ENCODE measurements around the gene LTBP3.
"Not testable (repeated sequence)": the region's sequence is repeated elsewhere in the genome, so short reads cannot be mapped to it uniquely, and the experiment has no call there.

The LTBP3 gene

GRCh38 chr11:65528819-65529350 is 29.3 kb downstream of the LTBP3 start:
- DNase-seq (ENCODE audit: low spot score in 2 of 2) (no peak), ATAC-seq (replicated peaks; ENCODE audit: extremely low read depth, poor library complexity, severe bottlenecking) (no peak)
- Mint-ChIP-seq H3K27ac (ENCODE audit: low read depth) (no peak overlapping the region), H3K9me3 (no peaks in the 10 kb centered on the region), H3K4me1 (peaks cover 20% of the 10 kb centered on the region), H3K27me3 (no peaks in the 10 kb centered on the region), H3K36me3 (ENCODE audit: insufficient read depth) (peaks cover 34% of the 10 kb centered on the region), H3K4me3 (no peak overlapping the region)

- Mint-ChIP-seq H3K9me3 (no peaks in the 10 kb centered on the region), H3K4me3 (peak overlapping the region; percentile 65), H3K27me3 (no peaks in the 10 kb centered on the region), H3K4me1 (peaks cover 33% of the 10 kb centered on the region), H3K36me3 (ENCODE audit: insufficient read depth) (peaks cover 23% of the 10 kb centered on the region), H3K27ac (ENCODE audit: low read depth) (no peak overlapping the region)
- DNase-seq (ENCODE audit: low spot score in 2 of 2) (no peak), ATAC-seq (replicated peaks; ENCODE audit: extremely low read depth, poor library complexity, severe bottlenecking) (no peak)
Measured at GRCh38 chr11:65526744-65527143, 31.4 kb downstream of the LTBP3 start.

GRCh38 chr11:65525546-65526480 is 32.3 kb downstream of the LTBP3 start:
- peaks cover 33% of the 10 kb centered on the region for H3K4me1 Mint-ChIP-seq
- DNase-seq (ENCODE audit: low spot score in 2 of 2) (no peak), ATAC-seq (replicated peaks; ENCODE audit: extremely low read depth, poor library complexity, severe bottlenecking) (peak; percentile 47)
- H3K27me3 Mint-ChIP-seq, result no peaks in the 10 kb centered on the region
- peak overlapping the region; percentile 84 for H3K4me3 Mint-ChIP-seq
- H3K36me3 Mint-ChIP-seq (ENCODE audit: insufficient read depth), result peaks cover 17% of the 10 kb centered on the region
- peak overlapping the region; percentile 82 for H3K27ac Mint-ChIP-seq (ENCODE audit: low read depth)
- H3K9me3 Mint-ChIP-seq, result no peaks in the 10 kb centered on the region

- DNase-seq (ENCODE audit: low spot score in 2 of 2) (peak; percentile 67), ATAC-seq (replicated peaks; ENCODE audit: extremely low read depth, poor library complexity, severe bottlenecking) (peak; percentile 84)
- no peaks in the 10 kb centered on the region for H3K9me3 Mint-ChIP-seq
- H3K4me1 Mint-ChIP-seq, result peaks cover 33% of the 10 kb centered on the region
- H3K4me3 Mint-ChIP-seq, result peak within 1 kb of the TSS; percentile 84
- peak within 1 kb of the TSS; percentile 82 for H3K27ac Mint-ChIP-seq (ENCODE audit: low read depth)
- H3K27me3 Mint-ChIP-seq, result no peaks in the 10 kb centered on the region
- H3K36me3 Mint-ChIP-seq (ENCODE audit: insufficient read depth), result peaks cover 12% of the 10 kb centered on the region
Measured at GRCh38 chr11:65524741-65525545, 33.2 kb downstream of the LTBP3 start, which contains the start of gene SCYL1. Gene SCYL1, plus strand, starts transcription at chr11:65525083. Its CDS starts 71 bp downstream, at chr11:65525154.

GRCh38 chr11:65524014-65524740 is 34.0 kb downstream of the LTBP3 start:
- H3K27me3 Mint-ChIP-seq, result no peaks in the 10 kb centered on the region
- H3K27ac Mint-ChIP-seq (ENCODE audit: low read depth), result peak overlapping the region; percentile 64
- no peaks in the 10 kb centered on the region for H3K9me3 Mint-ChIP-seq
- peaks cover 12% of the 10 kb centered on the region for H3K36me3 Mint-ChIP-seq (ENCODE audit: insufficient read depth)
- H3K4me1 Mint-ChIP-seq, result peaks cover 33% of the 10 kb centered on the region
- ATAC-seq (replicated peaks; ENCODE audit: extremely low read depth, poor library complexity, severe bottlenecking) (peak; percentile 15), DNase-seq (ENCODE audit: low spot score in 2 of 2) (no peak)
- peak overlapping the region; percentile 50 for H3K4me3 Mint-ChIP-seq

DNA sequence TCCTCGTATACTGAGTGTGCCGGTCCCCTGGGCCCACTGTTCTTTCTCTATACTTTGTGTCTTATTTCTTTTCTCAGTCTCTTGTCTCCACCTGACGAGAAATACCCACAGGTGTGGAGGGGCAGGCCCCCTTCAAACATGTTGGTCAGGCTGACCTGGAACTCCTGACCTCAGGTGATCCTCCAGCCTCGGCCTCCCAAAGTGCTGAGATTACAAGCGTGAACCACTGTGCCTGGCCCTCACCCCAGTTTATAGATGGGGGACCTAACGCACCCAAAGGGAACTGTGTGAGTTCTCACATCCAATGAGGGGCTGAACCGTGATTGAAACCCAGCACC is 34.6 kb downstream of the LTBP3 start:
- not testable (repeated sequence) for H3K27ac Mint-ChIP-seq (ENCODE audit: low read depth); H3K9me3 Mint-ChIP-seq; H3K27me3 Mint-ChIP-seq; ATAC-seq (replicated peaks; ENCODE audit: extremely low read depth, poor library complexity, severe bottlenecking); DNase-seq (ENCODE audit: low spot score in 2 of 2)
- Mint-ChIP-seq H3K4me3 (peak overlapping the region; percentile 57), H3K4me1 (peaks cover 33% of the 10 kb centered on the region), H3K36me3 (ENCODE audit: insufficient read depth) (peaks cover 11% of the 10 kb centered on the region)

- H3K9me3 Mint-ChIP-seq; ATAC-seq (replicated peaks; ENCODE audit: extremely low read depth, poor library complexity, severe bottlenecking); DNase-seq (ENCODE audit: low spot score in 2 of 2); H3K27me3 Mint-ChIP-seq; H3K27ac Mint-ChIP-seq (ENCODE audit: low read depth); H3K36me3 Mint-ChIP-seq (ENCODE audit: insufficient read depth): not testable (repeated sequence)
- H3K4me1 Mint-ChIP-seq, result peaks cover 33% of the 10 kb centered on the region
- peak overlapping the region; percentile 57 for H3K4me3 Mint-ChIP-seq
Measured at GRCh38 chr11:65522718-65523630, 35.2 kb downstream of the LTBP3 start.

- DNase-seq (ENCODE audit: low spot score in 2 of 2); H3K27ac Mint-ChIP-seq (ENCODE audit: low read depth); ATAC-seq (replicated peaks; ENCODE audit: extremely low read depth, poor library complexity, severe bottlenecking); H3K27me3 Mint-ChIP-seq; H3K9me3 Mint-ChIP-seq; H3K36me3 Mint-ChIP-seq (ENCODE audit: insufficient read depth): not testable (repeated sequence)
- Mint-ChIP-seq H3K4me3 (peak overlapping the region; percentile 34), H3K4me1 (peaks cover 31% of the 10 kb centered on the region)
Measured at GRCh38 chr11:65521777-65522521, 36.2 kb downstream of the LTBP3 start.

DNA sequence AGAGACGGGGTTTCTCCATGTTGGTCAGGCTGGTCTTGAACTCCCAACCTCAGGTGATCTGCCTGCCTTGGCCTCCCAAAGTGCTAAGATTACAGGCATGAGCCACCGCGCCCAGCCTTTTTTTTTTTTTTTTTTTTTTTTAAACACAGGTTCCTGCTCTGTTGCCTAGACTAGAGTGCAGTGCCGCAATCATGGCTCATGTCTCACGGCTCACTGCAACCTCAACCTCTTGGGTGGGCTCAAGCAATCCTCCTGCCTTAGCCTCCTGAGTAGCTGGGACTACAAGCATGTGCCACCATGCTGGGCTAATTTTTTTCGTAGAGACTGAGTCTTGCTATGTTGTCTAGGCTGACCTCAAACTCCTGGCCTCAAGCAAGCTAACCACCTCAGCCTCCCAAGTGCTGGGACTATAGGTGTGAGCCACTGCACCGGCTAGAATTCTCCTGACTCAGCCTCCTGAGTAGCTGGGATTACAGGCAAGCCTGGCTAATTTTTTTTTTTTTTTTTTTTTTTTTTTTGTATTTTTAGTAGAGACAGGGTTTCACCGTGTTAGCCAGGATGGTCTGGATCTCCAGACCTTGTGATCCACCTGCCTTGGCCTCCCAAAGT is 39.1 kb downstream of the LTBP3 start:
- not testable (repeated sequence) for H3K27ac Mint-ChIP-seq (ENCODE audit: low read depth); H3K36me3 Mint-ChIP-seq (ENCODE audit: insufficient read depth); ATAC-seq (replicated peaks; ENCODE audit: extremely low read depth, poor library complexity, severe bottlenecking); H3K27me3 Mint-ChIP-seq; DNase-seq (ENCODE audit: low spot score in 2 of 2); H3K4me3 Mint-ChIP-seq; H3K9me3 Mint-ChIP-seq
- peaks cover 24% of the 10 kb centered on the region for H3K4me1 Mint-ChIP-seq

DNA sequence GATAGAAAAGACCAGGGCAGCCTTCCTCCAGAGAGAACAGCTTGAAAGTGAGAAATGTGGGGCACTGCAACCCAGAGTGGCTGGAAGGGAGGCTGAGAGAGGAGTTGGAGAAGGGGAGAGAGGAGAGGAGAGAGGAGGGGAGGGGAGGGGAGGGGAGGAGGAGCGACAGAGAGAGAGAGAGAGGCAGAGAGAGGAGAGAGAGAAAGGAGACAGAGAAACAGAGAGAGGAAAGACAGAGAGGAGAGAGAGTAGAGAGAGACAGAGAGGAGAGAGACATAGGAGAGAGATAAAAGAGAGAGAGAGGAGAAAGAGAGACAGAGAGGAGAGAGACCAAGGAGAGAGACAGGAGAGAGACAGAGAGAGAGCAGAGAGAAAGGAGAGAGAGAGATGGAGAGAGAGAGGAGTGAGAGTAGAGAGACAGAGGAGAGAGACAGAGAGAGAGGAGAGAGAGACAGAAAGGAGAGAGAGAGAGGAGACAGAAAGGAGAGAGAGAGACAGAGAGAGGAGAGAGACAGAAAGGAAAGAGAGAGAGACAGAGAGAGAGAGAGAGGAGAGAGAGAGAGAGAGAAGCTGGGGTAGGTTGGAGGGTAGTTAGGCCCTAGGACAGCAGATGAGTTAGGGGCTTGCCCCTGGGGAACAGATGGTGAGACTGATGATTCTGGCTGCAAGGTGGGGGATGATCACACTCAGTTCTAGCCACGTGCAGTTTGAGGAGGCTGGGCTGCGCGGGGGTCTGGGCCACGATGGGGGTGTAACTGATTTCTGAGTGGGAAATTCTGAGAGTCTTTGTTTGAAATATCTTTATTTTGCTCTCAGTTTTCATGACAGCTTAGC is 41.8 kb downstream of the LTBP3 start:
- no peak for DNase-seq (ENCODE audit: low spot score in 2 of 2)
- H3K4me3 Mint-ChIP-seq, result peak overlapping the region; percentile 27
- H3K4me1 Mint-ChIP-seq, result peaks cover 10% of the 10 kb centered on the region
- peak overlapping the region; percentile 76 for H3K27ac Mint-ChIP-seq (ENCODE audit: low read depth)
- no peaks in the 10 kb centered on the region for H3K27me3 Mint-ChIP-seq
- H3K9me3 Mint-ChIP-seq, result no peaks in the 10 kb centered on the region
- no peak for ATAC-seq (replicated peaks; ENCODE audit: extremely low read depth, poor library complexity, severe bottlenecking)
- H3K36me3 Mint-ChIP-seq (ENCODE audit: insufficient read depth), result peaks cover 9% of the 10 kb centered on the region
